GM18867 (cell line): ENCODE data around the gene SIT1.
"Not testable (repeated sequence)": the region's sequence is repeated elsewhere in the genome, so short reads cannot be mapped to it uniquely, and the experiment has no call there.

Source experiments
- ATAC-seq: cut with Tn5 transposase; IDR thresholded peaks from one replicate; pipeline ENCODE4 v1.9.1; 2021; ENCODE audit warnings: mild to moderate bottlenecking, moderate library complexity; ENCODE audit not compliant: unreplicated experiment

The SIT1 gene

DNA sequence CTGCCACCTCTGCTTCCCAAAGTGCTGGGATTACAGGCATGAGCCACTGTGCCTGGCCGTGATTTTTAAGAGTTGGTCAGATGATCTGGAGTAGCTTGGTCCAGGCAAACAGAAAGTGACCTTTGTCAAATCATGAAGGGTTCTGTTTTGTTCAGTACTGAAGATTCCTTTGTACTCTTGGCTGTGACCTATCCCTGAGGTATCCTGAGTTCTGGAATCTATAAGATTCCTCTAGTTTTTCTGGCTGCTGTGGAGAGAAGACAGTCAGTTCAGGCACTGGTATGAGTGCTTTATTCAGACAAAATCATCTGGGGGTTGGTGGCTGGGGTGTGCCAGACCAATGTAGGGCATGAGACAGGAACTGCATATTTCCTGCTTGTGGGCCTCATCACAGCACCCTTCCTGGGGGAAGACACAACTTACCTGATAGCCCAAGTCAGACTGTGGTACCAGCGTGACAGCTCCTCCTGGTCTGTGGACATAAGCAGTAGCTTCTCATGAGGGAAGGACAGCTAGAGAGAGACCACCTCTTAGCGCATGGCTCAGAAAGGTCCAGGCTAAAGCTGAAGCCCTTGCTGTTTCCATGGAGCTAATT is 11.1 kb upstream of the SIT1 start:
- no peak for ATAC-seq

DNA sequence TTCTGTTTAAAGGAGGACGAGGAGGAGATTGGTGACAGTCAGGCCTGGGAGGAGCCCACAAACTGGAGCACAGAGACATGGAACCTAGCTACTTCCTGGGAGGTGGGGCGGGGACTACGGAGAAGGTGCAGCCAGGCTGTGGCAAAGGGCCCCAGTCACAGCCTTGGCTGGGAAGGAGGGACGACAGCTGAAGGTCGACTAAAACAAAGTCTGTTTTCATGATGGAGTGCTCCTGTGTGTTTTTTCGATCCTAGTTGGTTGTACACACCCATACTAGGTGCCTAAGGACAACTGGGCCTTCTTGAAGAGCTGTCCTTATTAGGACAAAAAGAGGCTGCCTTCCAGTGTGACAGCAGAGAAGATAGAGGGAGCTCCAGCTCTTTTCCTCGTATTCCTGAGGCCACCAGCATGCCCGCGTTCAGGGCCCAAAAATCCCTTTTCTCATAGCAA is 10.3 kb upstream of the SIT1 start:
- ATAC-seq = no peak

DNA sequence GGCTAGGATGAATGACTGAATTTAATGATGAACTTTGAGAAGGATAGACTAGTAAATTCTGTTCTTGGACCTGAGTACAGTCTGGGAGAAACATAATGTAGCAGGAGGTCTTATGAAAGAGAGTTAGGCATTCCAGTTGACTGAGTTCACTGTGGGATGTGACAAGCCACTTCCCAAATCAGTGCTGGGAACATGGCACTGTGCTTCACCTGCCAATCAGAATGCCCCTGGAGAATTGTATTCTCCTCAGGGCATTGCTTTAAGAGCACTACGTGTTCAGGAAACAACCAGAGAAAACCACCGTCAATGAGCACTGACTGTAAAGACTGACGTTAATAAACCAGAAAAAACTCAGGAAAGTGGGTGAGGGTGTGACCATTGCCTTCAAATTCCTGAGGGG is 8.6 kb upstream of the SIT1 start:
- ATAC-seq = no peak

DNA sequence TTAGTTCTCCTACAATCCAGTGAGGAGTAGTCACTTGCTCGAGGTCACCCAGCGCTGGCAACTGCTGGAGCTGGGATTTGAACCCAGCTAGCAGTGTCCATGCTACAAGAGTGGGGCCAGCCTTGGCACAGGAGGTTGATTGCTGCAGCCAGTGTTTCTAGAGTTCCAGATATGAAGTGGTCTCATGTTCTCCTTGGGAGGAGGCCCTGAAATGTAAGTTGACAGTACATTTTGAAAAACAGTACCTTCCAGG is 8.2 kb upstream of the SIT1 start:
- ATAC-seq = no peak

DNA sequence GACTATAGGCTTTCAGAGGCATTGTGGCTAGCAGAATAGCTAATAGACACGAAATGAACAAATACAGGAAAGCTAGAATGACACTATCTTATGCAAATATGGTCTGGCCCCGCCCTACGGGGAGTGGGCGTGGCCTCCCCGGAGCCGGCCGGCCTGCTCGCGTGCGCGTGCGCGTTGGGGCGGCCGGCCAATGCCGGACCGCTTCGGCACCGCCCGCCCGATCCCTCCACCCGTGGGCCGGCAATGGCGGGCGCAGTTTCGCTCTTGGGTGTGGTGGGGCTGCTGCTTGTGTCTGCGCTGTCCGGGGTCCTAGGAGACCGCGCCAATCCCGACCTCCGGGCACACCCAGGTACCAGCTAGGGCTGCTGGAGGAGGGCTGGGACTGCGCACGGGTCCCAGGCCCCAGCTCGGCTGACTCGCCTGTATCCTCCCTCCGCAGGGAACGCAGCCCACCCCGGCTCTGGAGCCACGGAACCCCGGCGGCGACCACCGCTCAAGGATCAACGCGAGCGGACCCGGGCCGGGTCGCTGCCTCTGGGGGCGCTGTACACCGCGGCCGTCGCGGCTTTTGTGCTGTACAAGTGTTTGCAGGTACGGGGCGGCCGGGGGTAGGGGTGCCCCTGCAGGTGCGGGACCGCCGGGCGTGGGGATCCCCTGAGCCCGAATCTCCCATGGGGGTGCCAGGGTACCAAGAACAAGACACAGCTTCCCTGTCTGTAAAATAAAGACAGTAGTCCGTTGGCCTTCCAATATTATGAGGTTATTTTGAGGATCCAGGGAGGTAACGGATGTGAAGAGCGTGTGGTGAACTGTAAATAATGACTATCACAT is 7.6 kb upstream of the SIT1 start, which contains the start of gene CCDC107:
CCDC107 (plus strand) TSS at position 156 of the 831 bp plus-strand sequence; CDS start at position 244, 88 bp downstream.
- peak; percentile 66 for ATAC-seq

DNA sequence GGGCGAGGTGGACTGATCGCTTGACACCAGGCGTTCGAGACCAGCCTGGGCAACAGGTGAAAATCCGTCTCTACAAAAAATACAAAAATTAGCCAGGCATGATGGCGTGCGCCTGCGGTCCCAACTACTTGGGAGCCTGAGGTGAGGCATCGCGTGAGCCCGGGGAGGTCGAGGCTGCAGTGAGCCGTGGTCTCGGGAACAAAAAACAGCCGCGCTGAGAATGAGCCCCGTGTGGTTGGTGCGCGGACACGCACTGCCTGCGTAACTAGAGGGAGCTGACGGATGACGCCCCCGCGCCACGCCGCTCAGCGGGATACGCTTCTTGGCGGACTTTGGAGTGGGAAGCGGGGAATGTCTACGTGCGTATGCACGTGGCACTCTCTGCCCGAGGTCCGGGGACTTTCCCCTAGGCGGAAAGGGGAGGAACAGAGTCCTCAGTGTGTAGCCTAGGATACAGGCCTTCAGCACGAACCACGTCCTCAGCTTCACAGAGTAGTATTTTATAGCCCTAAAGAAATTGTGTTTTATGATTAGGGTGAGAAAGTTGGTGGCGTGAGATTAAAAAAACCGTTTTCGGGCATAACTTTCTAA is 6.9 kb upstream of the SIT1 start, which contains the start of gene RMRP:
RMRP (minus strand) TSS at position 474 of the 591 bp plus-strand sequence.
- peak; percentile 80 for ATAC-seq

DNA sequence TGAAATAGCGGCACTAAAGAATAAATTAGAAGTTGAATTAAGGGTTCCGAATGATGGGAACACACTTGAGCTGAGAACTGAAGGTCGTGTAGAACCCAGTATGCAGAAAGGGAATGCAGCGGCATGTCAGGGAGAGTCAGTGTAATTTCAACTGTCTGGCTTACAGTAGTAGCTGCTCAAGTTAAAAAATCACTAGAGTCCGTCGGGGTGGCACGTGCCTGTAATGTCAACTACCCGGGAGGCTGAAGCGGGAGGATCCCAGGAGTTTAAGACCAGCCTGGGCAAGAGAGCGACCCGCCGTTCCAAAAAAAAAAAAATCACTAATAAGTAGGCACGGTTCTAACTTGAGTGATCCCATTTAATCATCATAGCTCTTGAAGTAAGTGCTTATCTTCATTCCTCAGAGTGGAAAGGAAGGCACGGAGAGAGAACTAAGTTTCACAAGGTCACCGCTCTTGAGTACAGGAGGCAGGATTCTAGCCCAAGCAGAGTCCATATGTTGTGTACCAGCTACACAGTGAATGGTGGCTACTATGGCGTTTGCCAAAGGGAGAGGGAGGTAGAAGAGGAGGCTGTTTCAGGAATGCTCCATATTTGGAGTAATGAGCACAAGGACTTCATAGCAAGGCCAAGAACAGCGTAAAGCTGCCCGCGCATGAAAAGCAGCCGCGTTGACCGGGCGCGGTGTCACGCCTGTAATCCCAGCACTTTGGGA is 6.3 kb upstream of the SIT1 start:
- no peak for ATAC-seq

DNA sequence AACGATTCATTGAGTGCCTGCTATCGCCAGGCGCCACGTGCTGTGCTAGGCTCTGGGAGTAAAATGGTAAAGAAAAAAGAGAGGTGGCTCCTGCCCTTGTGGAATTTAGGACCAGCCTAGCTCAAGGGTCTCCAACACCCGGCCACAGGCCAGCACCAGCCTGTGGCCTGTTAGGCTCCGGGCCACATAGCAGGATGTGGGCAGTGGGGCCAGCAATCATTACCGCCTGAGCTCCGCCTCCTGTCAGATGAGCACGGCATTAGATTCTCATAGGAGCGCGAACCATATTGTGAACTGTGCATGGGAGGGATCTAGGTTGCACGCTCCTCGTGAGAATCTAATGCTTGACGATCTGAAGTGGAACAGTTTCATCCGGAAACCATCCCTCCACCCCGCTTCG is 5.6 kb upstream of the SIT1 start:
- ATAC-seq = no peak

DNA sequence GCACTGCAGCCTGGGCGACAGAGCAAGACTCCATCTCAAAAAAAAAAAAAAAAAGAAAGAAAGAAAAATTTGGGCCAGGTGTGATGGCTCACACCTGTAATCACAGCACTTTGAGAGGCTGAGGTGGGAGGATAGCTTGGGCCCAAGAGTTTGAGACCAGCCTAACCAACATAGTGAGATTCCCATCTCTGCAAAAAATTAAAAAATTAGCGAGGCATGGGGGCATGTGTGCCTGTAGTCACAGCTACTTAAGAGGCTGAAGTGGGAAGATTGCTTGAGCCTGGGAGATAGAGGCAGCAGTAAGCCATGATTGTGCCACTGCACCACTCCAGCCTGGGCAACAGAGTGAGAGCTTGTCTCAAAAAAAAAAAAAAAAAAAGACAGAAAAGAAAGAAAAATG is 2.9 kb upstream of the SIT1 start:
- ATAC-seq = no peak

DNA sequence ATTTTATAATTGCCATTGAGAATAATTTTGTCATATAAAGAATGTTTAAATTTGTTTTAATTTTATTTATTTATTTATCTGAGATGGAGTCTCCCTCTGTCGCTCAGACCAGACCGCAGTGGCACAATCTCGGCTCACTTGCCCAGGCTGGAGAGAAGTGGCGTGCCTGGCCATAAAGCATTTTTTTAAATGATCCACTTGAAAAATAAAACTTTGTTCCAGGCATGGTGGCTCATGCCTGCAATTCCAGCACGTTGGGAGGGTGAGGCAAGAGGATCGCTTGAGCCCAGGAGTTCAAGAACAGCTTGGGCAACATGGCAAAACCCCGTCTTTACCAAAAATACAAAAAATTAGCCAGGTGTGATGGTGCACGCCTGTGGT is 2.1 kb upstream of the SIT1 start:
- ATAC-seq = no peak

DNA sequence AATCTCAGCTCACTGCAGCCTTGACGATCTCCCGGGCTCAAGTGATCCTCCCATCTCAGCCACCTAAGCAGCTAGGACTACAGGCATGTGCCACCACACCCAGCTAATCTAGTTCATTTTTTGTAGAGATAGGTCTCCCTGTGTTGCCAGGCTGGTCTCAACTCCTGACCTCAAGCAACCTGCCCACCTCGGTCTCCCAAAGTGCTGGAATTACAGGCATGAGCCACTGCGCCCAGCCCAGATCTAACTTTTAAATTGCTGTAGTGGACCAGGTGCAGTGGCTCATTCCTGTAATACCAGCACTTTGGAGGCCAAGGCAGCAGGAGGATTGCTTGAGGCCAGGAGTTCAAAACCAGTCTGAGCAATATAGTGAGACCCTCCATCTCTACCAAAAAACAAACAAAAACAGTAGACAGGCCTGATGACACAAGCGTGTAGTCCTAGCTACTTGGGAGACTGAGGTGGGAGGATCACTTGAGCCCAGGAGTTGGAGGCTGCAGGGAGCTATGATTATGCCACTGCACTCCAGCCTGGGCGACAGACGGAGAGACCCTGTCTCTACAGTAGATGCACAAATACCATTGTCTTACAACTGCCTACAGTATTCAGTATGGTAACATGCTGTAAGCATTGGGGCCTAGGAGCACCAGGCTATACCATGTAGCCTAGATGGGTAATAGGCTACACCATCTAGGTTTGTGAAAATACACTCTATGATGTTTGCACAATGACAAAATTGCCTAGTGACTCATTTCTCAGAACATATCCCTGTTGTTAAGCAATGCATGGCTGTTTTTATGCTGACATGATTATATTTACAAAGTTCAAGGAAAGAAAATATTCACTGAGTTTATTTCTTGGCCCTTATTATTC is 1.5 kb upstream of the SIT1 start:
- ATAC-seq = no peak

DNA sequence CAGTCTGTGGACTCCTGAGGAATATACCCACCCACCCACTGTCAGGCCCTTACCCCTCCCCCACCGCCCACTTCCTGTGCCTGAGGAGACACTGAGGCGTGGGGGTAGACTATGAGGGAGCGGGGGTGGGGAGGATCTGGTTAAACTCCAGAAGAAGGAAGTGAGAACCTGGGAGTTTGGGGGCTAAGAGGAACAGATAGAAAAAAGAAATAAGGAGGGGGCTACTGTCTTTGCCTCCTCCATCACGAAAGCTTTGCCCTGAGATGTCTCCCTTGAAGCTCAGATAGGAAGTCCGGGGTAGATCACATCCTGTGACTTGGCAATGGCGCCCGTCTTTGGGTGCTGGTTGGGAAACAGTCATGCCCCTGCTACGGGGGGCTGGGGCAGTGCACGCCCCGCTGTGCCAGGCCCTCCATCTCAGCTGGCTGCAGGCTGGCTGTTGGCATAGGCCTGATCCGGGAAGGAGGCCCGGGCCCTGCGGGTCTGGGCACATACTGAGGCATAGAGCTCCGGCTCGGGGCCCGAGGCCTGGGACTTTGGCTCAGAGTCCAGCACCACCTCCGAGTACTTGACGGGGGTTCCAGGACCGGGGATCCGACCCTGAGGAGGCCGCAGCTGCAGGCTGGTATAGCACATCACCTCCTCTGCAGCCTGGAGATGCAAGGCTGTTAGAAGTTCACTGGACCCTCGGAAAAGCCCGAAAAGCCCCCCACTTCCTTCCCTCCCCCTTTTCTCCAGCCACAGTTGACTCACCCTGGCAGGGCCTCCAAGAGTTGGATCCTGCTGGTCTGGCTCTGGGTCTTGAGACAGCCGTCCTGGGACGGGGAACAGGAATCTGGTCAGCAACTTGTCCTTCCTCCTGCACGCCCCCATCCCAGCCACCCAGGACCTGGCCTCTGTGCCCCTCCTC is 1.0 kb downstream of the SIT1 start:
- no peak for ATAC-seq

DNA sequence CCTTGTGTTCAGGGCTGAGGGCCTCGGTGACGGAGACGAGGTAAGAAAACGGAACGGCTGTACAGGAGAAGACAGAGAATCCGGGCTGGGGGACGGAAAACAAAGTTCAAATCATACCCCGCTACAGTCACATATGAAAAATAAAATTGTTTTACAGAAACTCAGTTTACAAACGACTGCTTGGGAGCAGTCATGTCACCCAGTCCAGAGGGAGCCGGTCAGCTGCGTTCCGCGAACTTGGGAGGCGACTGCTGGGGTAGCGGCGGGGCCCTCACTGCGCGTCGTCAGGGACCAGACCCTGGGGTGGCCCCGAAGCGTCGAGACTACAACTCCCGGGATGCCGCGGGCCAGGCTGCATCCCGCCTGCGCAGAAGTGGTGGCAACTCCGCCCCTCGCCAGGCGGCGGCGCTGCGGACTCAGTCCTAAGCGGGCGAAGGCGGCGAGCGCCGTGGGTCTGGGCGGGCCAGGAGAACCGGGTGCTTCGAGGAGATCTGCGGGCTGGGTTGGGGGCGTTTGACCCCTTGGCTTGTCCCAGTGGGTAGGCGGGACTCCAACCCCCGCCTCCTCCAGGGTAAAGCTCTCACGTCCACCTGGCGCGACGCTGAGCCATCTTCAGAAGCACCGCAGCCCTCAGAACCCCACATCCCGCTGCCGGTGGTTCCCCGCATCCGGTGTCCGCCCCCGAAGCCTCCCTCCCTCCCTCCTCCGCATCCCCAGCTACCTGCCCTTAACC is 4.0 kb downstream of the SIT1 start:
- ATAC-seq = peak; percentile 87

DNA sequence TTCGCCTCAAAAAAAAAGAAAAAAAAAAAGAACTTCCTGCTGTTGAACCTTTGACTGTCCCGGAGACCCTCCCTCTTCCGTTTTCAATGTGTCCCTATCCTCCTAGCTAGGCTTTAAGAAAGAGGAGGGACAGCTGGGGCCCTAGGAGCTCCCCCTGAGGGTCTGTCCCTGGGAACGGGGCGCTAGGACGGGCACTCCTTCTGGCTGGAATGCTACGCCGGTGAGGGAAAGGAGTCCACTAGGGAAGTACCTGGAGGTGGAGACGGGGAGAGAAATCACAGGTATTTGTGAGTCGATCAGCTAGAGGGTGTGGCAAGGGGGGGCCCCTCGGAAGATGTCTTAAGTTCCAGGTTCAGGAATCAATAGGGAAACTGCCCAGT is 4.6 kb downstream of the SIT1 start:
- no peak for ATAC-seq

DNA sequence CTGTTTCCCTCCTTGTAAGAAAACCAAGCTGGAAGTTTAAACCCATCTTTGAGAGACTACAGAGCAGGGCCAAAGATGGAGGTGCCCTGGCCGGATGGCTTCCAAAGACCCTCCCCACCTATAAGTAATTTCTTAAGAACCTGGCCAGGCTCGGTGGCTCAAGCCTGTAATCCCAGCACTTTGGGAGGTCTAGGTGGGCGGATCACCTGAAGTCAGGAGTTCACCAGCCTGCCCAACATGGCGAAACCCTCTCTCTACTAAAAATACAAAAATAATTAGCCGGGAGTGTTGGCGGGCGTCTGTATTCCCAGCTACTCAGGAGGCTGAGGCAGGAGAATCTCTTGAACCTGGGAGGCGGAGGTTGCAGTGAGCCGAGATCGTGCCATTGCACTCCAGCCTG is 5.0 kb downstream of the SIT1 start:
- ATAC-seq = not testable (repeated sequence)

DNA sequence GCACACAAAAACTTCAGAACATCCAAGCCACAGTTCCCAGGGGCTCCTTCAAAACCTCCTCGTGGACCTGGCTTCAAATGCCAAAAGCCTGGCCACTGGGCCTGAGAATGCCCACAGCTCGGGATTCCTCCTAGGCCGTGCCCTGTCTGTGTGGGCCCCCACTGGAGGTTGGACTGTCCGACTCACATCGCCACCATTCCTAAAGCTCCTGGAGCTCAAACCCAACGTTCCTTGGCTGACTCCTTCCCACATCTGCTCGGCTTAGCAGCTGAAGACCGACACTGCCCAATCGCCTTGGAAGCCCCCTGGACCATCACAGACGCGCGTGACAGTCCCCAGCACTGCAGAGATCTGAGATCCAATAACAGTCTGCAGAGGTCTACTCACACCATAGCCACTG is 7.7 kb downstream of the SIT1 start:
- ATAC-seq = no peak

DNA sequence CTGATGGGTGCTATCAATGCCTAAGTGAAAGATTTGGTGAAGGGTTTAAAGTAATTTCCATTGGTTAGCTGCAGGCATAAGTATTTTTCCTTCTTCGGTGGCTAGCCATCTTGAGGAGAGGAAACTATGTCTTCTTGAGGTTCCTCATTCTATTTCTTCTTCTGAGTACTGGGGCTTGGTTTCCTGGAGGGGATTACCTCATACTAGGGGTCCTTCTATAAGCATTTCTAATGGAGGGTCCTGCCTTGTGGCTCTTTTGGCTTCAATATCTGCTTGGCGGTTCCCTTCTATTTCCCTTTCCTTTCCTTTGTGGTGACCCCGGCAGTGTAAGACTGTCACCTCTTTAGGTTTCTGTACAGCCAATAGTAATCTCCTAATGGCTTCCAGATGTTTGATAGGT is 9.3 kb downstream of the SIT1 start:
- not testable (repeated sequence) for ATAC-seq

DNA sequence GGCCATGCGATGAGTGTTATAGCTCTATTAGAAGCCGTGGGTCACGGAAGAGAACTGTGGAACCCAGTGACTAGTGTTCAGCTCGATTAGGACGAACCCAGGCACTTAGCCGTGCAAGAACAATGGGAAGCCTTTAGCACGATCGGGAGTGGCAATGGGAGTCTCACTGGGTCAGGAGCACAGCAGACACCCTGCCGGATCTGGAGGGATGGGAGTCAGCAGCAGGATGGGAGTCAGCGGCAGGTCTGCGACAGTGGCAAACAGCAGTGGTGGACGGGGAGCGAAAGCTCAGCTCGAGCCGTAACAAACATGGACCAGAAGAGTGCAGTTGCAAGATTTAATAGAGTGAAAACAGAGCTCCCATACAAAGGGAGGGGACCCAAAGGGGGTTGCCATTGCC is 10.3 kb downstream of the SIT1 start:
- ATAC-seq = not testable (repeated sequence)

DNA sequence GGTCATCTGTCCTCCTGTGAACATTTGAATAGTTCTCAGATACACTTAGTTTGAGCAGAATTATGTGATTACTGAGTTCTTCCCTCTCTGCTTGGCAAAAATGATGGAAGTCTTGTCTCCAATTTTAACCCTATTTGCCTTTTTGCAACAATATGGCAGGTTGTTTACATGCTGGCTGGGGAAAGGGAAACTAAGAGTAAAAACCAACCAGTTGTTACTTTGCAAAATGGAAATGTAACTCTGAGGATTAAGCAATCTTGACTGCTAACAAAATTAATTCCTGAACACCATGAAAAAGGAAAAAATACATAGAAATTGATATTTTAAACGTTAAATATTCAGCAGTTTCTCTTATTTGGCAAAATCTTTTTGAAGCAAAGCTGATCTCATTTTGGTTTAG is 11.1 kb downstream of the SIT1 start:
- ATAC-seq = no peak
